HepG2 (cell line): ENCODE data around the gene NOL8. TPM values are rescaled to one million over a fixed set of nuclear protein-coding genes. Genes with fewer than 3 reads are reported as not detected.

Experiments
- ARID2 ChIP-seq: sonication (generic); formaldehyde crosslinking; IDR thresholded peaks from 2 replicates; pipeline ENCODE4 v1.8.1; 2022; ENCODE audit warnings: mild to moderate bottlenecking, missing genetic modification reagents, borderline replicate concordance
- ARNT ChIP-seq: fragments of 450-650 bp; IDR thresholded peaks from 2 replicates; pipeline ENCODE4 v1.6.1; 2017
- DNMT1 ChIP-seq: sonication (generic); formaldehyde crosslinking; IDR thresholded peaks from 2 replicates; pipeline ENCODE4 v1.5.1; 2020; ENCODE audit warnings: mild to moderate bottlenecking, missing genetic modification reagents
- EP300 ChIP-seq, 3 experiments: sonication (generic) in 1 of 3; formaldehyde crosslinking in 1 of 3; IDR thresholded peaks; 2 replicates each; pipeline versions ENCODE4 v1.5.1 to v1.6.1; 2011 to 2020; ENCODE audit warnings: low read depth in 2 of 3, low read length in 2 of 3, borderline replicate concordance in 1 of 3, improper control_type of control experiment in 1 of 3, mild to moderate bottlenecking in 1 of 3, missing genetic modification reagents in 1 of 3, moderate library complexity in 1 of 3
- HHEX ChIP-seq: IDR thresholded peaks from 2 replicates; pipeline ENCODE4 v1.6.1; 2016; ENCODE audit warnings: control low read depth
- HOXA5 ChIP-seq: sonication (generic); formaldehyde crosslinking; IDR thresholded peaks from 2 replicates; pipeline ENCODE4 v1.4.0; 2020; ENCODE audit warnings: missing genetic modification reagents
- KDM2A ChIP-seq: sonication (generic); formaldehyde crosslinking; IDR thresholded peaks from 2 replicates; pipeline ENCODE4 v1.4.0; 2020; ENCODE audit warnings: low read depth, missing genetic modification reagents, borderline replicate concordance
- KLF12 ChIP-seq: sonication (generic); formaldehyde crosslinking; IDR thresholded peaks from 2 replicates; pipeline ENCODE4 v1.4.0; 2020; ENCODE audit warnings: missing genetic modification reagents, borderline replicate concordance
- LCORL ChIP-seq, 2 experiments: fragments of 450-650 bp in 1 of 2; sonication (generic) in 1 of 2; formaldehyde crosslinking in 1 of 2; IDR thresholded peaks; 2 replicates each; pipeline versions ENCODE4 v1.5.0 to v1.6.1; 2017 to 2020; ENCODE audit warnings: antibody characterized with exemption in 1 of 2, missing genetic modification reagents in 1 of 2
- MIER3 ChIP-seq: IDR thresholded peaks from 2 replicates; pipeline ENCODE4 v1.6.1; 2016; ENCODE audit warnings: missing compliant biosample characterization, borderline replicate concordance
- MLXIP ChIP-seq: sonication (generic); formaldehyde crosslinking; IDR thresholded peaks from 2 replicates; pipeline ENCODE4 v1.9.0; 2021; ENCODE audit warnings: missing genetic modification reagents, borderline replicate concordance
- RBAK ChIP-seq: sonication (generic); formaldehyde crosslinking; IDR thresholded peaks from 2 replicates; pipeline ENCODE4 v1.5.1; 2020; ENCODE audit warnings: mild to moderate bottlenecking, missing genetic modification reagents
- RBM22 ChIP-seq: fragments of 200-400 bp; formaldehyde crosslinking; optimal IDR thresholded peaks from 2 replicates; pipeline ENCODE3; 2017; ENCODE audit warnings: mild to moderate bottlenecking, low read length, moderate library complexity
- SALL2 ChIP-seq: sonication (generic); formaldehyde crosslinking; IDR thresholded peaks from 2 replicates; pipeline ENCODE4 v1.8.1; 2023; ENCODE audit warnings: mild to moderate bottlenecking, missing genetic modification reagents, inconsistent platforms
- SKI ChIP-seq: fragments of 450-650 bp; IDR thresholded peaks from one replicate; pipeline ENCODE4 v1.6.1; 2018; ENCODE audit warnings: mild to moderate bottlenecking; ENCODE audit not compliant: partially characterized antibody
- TRIM24 ChIP-seq: sonication (generic); formaldehyde crosslinking; IDR thresholded peaks from 2 replicates; pipeline ENCODE4 v1.8.0; 2022; ENCODE audit warnings: mild to moderate bottlenecking, missing genetic modification reagents
- ZFP1 ChIP-seq: IDR thresholded peaks from 2 replicates; pipeline ENCODE4 v1.6.1; 2016
- ZNF12 ChIP-seq: sonication (generic); formaldehyde crosslinking; IDR thresholded peaks from 2 replicates; pipeline ENCODE4 v1.5.0; 2020; ENCODE audit warnings: missing genetic modification reagents
- ZNF20 ChIP-seq: sonication (generic); formaldehyde crosslinking; IDR thresholded peaks from 2 replicates; pipeline ENCODE4 v1.4.0; 2020; ENCODE audit warnings: mild to moderate bottlenecking, moderate library complexity, missing genetic modification reagents
- ZNF264 ChIP-seq: sonication (generic); formaldehyde crosslinking; IDR thresholded peaks from 2 replicates; pipeline ENCODE4 v1.4.0; 2020; ENCODE audit warnings: missing genetic modification reagents
- ZNF557 ChIP-seq: sonication (generic); formaldehyde crosslinking; IDR thresholded peaks from 2 replicates; pipeline ENCODE4 v1.4.0; 2020; ENCODE audit warnings: missing genetic modification reagents
- ZNF781 ChIP-seq: sonication (generic); formaldehyde crosslinking; IDR thresholded peaks from 2 replicates; pipeline ENCODE4 v1.5.1; 2020; ENCODE audit warnings: borderline replicate concordance, mild to moderate bottlenecking, missing genetic modification reagents; ENCODE audit errors: not compliant biosample characterization
- ZNF792 ChIP-seq: IDR thresholded peaks from 2 replicates; pipeline ENCODE4 v1.6.1; 2016
- ZSCAN9 ChIP-seq: IDR thresholded peaks from 2 replicates; pipeline ENCODE4 v1.6.1; 2016; ENCODE audit warnings: borderline replicate concordance
- polyA plus RNA-seq, 8 experiments: library from polyadenylated mRNA; depleted of rRNA in 3 of 8; stranded (reverse) in 7 of 8; unstranded in 1 of 8; fragments of >200 nt; fragmentation: Illumina TruSeq in 4 of 8; extraction: Trizol in 4 of 8; gene quantifications; 2 replicates each; pipeline versions ENCODE4 v1.2.1 to v1.2.3, GENCODE V29; 2011 to 2016; ENCODE audit warnings: low read depth in 4 of 8, missing spikeins in 1 of 8, mixed read lengths in 1 of 8; ENCODE audit not compliant: insufficient read depth in 1 of 8
- total RNA-seq, 5 experiments: library from RNA; depleted of rRNA; stranded (reverse); fragments of >200 nt; fragmentation: Illumina TruSeq; extraction: Trizol; gene quantifications; 2 replicates each; pipeline ENCODE4 v1.2.3, GENCODE V29; 2016; ENCODE audit warnings: low read depth in 1 of 5
- TF ChIP-seq, protein P1 (sequence below): sonication (generic); IDR thresholded peaks from 2 replicates; pipeline ENCODE4 v1.6.1; 2016; ENCODE audit warnings: low read depth, borderline replicate concordance
- TF ChIP-seq, protein P2 (sequence below): fragments of 450-650 bp; IDR thresholded peaks from 2 replicates; pipeline ENCODE4 v1.6.1; 2017

Gene NOL8
- total and polyA plus RNA-seq, 2 of the 13 experiments (the other 11 are each of a cell fraction or from before 2014, with no cell fraction given) = 12.8 to 36.3 TPM

- TF ChIP-seq MLXIP (CRISPR knock-in tag) (no peak), KDM2A (CRISPR knock-in tag) (peak; percentile 96), ZSCAN9 (CRISPR knock-in tag) (peak; percentile 83; the same call in 1 of the 2 replicates), ZNF264 (CRISPR knock-in tag) (peak; percentile 91), ZNF781 (CRISPR knock-in tag) (peak; percentile 97), RBAK (CRISPR knock-in tag) (no peak), RBM22 (no peak), ZNF557 (no peak), ARID2 (peak; percentile 89), HHEX (CRISPR knock-in tag) (no peak), DNMT1 (CRISPR knock-in tag) (peak; percentile 78; the same call in 1 of the 2 replicates), KLF12 (CRISPR knock-in tag) (peak; percentile 55; the same call in 1 of the 2 replicates), EP300 (IDR thresholded peaks at IDR 0.05; ENCODE audit: low read depth in 2 of 2, low read length in 2 of 2) (peak in 1 of 2 experiments; percentile 26; a peak in 1 of 4 replicates), EP300 (CRISPR knock-in tag; IDR thresholded peaks at IDR 0.05; ENCODE audit: borderline replicate concordance) (peak; percentile 78), MIER3 (CRISPR knock-in tag) (peak; percentile 97), ARNT (no peak), SKI (peak; percentile 37), ZNF12 (CRISPR knock-in tag) (peak; percentile 76; the same call in 1 of the 2 replicates), HOXA5 (CRISPR knock-in tag) (peak; percentile 93), TRIM24 (CRISPR knock-in tag) (no peak), SALL2 (CRISPR knock-in tag) (peak; percentile 91), ZFP1 (CRISPR knock-in tag) (peak; percentile 21; the same call in 1 of the 2 replicates), LCORL (IDR thresholded peaks at IDR 0.05) (no peak), LCORL (CRISPR knock-in tag; IDR thresholded peaks at IDR 0.05) (peak; percentile 79), ZNF792 (CRISPR knock-in tag) (peak; percentile 71; the same call in 1 of the 2 replicates), ZNF20 (CRISPR knock-in tag) (no peak)
- TF ChIP-seq, protein P1, sequence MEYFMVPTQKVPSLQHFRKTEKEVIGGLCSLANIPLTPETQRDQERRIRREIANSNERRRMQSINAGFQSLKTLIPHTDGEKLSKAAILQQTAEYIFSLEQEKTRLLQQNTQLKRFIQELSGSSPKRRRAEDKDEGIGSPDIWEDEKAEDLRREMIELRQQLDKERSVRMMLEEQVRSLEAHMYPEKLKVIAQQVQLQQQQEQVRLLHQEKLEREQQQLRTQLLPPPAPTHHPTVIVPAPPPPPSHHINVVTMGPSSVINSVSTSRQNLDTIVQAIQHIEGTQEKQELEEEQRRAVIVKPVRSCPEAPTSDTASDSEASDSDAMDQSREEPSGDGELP = peak; percentile 48; the same call in 1 of the 2 replicates
- TF ChIP-seq, protein P2, sequence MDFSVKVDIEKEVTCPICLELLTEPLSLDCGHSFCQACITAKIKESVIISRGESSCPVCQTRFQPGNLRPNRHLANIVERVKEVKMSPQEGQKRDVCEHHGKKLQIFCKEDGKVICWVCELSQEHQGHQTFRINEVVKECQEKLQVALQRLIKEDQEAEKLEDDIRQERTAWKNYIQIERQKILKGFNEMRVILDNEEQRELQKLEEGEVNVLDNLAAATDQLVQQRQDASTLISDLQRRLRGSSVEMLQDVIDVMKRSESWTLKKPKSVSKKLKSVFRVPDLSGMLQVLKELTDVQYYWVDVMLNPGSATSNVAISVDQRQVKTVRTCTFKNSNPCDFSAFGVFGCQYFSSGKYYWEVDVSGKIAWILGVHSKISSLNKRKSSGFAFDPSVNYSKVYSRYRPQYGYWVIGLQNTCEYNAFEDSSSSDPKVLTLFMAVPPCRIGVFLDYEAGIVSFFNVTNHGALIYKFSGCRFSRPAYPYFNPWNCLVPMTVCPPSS = no peak
Observed at GRCh38 chr9:92293452-92294296, 31.5 kb downstream of the NOL8 start, which contains the start of gene IARS1 (continued).
